Right lobe of liver (tissue), 6 donors: Measurements from ENCODE around the gene SLC24A1. TPM values are rescaled to one million over a fixed set of nuclear protein-coding genes. Genes with fewer than 3 reads are reported as not detected.

Source experiments
- ATAC-seq, 4 donors: fragments of 200-7000 bp; cut with Tn5 transposase; one replicate each; pipeline ENCODE4 v1.9.1; 2020; ENCODE audit warnings: mild to moderate bottlenecking in 4 of 4, moderate library complexity in 4 of 4
- DNase-seq, 3 donors: peaks; one replicate each; pipeline ENCODE4 v3.0.0-alpha.2; 2020
- H3K27ac ChIP-seq, 3 donors: fragments of 200-600 bp; one replicate each; pipeline ENCODE4 v1.8.0; 2022
- H3K27me3 ChIP-seq, 2 donors: fragments of 200-600 bp; one replicate each; pipeline ENCODE4 v1.8.0; 2022
- H3K36me3 ChIP-seq, 4 donors: fragments of 200-600 bp; sonication (generic) in 1 of 4; one replicate each; pipeline versions ENCODE4 v1.5.1 to v1.8.0; 2017 to 2022; ENCODE audit warnings: control low read depth in 1 of 4
- H3K4me1 ChIP-seq, 4 donors: fragments of 200-600 bp; sonication (generic) in 1 of 4; one replicate each; pipeline versions ENCODE4 v1.5.1 to v1.8.0; 2017 to 2022; ENCODE audit warnings: control low read depth in 1 of 4
- H3K4me3 ChIP-seq, 3 donors: fragments of 200-600 bp; one replicate each; pipeline ENCODE4 v1.8.0; 2022
- H3K9me3 ChIP-seq, 4 donors: fragments of 200-600 bp; sonication (generic) in 1 of 4; one replicate each; pipeline versions ENCODE4 v1.5.1 to v1.8.0; 2017 to 2022; ENCODE audit warnings: control low read depth in 1 of 4
- CTCF ChIP-seq, 4 donors: fragments of 200-600 bp in 3 of 4; fragments of 450-650 bp in 1 of 4; IDR thresholded peaks; one replicate each; pipeline versions ENCODE4 v1.5.1 to v1.8.0; 2016 to 2022; ENCODE audit warnings: antibody characterized with exemption in 4 of 4, mild to moderate bottlenecking in 2 of 4
- POLR2A ChIP-seq: fragments of 450-650 bp; IDR thresholded peaks from one replicate; pipeline ENCODE4 v1.6.1; 2017; ENCODE audit warnings: antibody characterized with exemption, mild to moderate bottlenecking
- WGBS: methylation state at CpG from one replicate; pipeline ENCODE4 v1.1.6; 2018; ENCODE audit warnings: low coverage, low lambda C conversion rate; ENCODE audit not compliant: insufficient coverage; ENCODE audit errors: missing lambda C conversion rate; 5-methylcytosine and 5-hydroxymethylcytosine counted together
- intact Hi-C, 2 donors: fragments of 100-400 bp; cut with DNase I; formaldehyde crosslinking; loops; one replicate each; pipeline versions ENCODE4 v1.11.2 to v1.14.1; 2022
- total RNA-seq, 6 experiments: library from RNA; depleted of rRNA in 2 of 6; stranded (reverse); fragments of >200 nt in 2 of 6; fragmentation: NEBNext Ultra II Directional in 3 of 6; extraction: Animal tissue kit (Norgen Biotek cat#: 25700) in 3 of 6; gene quantifications; one replicate each; pipeline versions ENCODE4 v1.1.0 to v1.2.4, GENCODE V29; 2016 to 2023
- donor health status: DM: no; HTN: yes; CAD: no.
- donor health status: DM: no; HTN: no; CAD: no.
- donor health status: DM: no; HTN: no; CAD: no.
- donor health status: DM: no; HTN: yes; CAD: no.
- donor health status: DM: no; HTN: yes; CAD: no.

Gene SLC24A1
- total RNA-seq, 6 experiments from 2014 or later: 1.7 to 5.0 (median 4.8) TPM

DNA sequence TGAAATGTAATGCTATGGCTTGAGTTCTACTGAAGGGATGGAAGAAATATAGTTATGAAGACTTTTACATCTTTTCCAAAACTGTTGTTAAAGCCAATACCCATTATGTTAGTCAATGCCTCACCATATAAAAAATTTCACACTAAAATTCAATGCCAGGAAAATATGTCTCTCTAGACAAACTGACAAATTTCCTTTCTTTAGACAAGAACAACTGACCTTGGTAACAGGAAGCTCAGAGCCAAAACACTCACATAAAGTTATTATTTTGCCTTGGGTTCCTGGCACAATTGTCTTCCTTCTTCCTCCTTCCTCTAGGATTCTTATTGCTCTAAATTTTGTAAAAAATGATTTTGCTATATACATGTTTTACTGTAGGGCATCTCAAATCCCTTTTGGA, 37.5 kb upstream of the SLC24A1 start:
- Histone ChIP-seq H3K4me1 (no peaks in the 10 kb centered on the region), H3K27me3 (no peaks in the 10 kb centered on the region), H3K4me3 (no peak overlapping the region), H3K27ac (no peak overlapping the region), H3K9me3 (no peaks in the 10 kb centered on the region), H3K36me3 (peaks cover 0 to 62% (median 10%) of the 10 kb centered on the region in 4 donors)
- DNase-seq: no peak
- peak in 1 of 4 donors; percentile 29 for ATAC-seq
- TF ChIP-seq CTCF (IDR thresholded peaks at IDR 0.05) (no peak), POLR2A (no peak)
- intact Hi-C loops: no loop called here

GRCh38 chr15:65587094-65587493, 34.6 kb upstream of the SLC24A1 start:
- Histone ChIP-seq H3K36me3 (peaks cover 0 to 68% (median 10%) of the 10 kb centered on the region in 4 donors), H3K27ac (no peak overlapping the region), H3K4me1 (no peaks in the 10 kb centered on the region), H3K27me3 (no peaks in the 10 kb centered on the region), H3K4me3 (no peak overlapping the region), H3K9me3 (no peaks in the 10 kb centered on the region)
- WGBS: 100% methylated on average over 1 of the region's 1 CpG
- intact Hi-C loops: no loop called here
- DNase-seq (no peak), ATAC-seq (no peak)
- TF ChIP-seq CTCF (IDR thresholded peaks at IDR 0.05) (no peak), POLR2A (no peak)

DNA sequence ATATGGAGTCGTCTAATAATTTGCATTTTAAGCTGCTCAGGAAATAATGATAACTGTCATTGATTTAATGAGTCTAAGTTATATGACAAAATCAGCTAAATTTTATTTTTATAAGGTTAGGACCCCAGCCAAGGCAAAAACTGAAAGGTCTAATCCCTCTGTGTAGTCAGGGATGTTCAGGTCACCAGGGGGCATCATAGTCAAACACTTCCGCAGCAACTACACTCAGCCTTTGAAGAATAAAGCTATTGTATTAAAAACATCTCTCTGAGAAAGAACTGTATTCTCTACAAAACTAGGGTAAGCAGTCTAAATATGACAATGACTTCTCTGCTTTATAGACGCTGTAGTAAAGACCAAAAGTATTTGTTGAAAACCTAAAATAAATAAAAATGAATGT, 25.8 kb upstream of the SLC24A1 start:
- 66% methylated on average over 3 of the region's 3 CpGs for WGBS

GRCh38 chr15:65598468-65598867, 23.3 kb upstream of the SLC24A1 start:
- Histone ChIP-seq H3K4me3 (no peak overlapping the region), H3K4me1 (no peaks in the 10 kb centered on the region), H3K36me3 (peaks cover 0 to 68% (median 19%) of the 10 kb centered on the region in 4 donors), H3K27ac (no peak overlapping the region), H3K27me3 (no peaks in the 10 kb centered on the region), H3K9me3 (no peaks in the 10 kb centered on the region)
- DNase-seq: no peak
- WGBS: 86% methylated on average over 2 of the region's 2 CpGs
- TF ChIP-seq CTCF (IDR thresholded peaks at IDR 0.05): no peak
- TF ChIP-seq POLR2A: no peak
- intact Hi-C loops: no loop called here
- ATAC-seq: no peak

More for the DNA sequence above, 25.8 kb upstream of the SLC24A1 start:
- DNase-seq: no peak
- Histone ChIP-seq H3K27me3 (no peaks in the 10 kb centered on the region), H3K36me3 (peaks cover 4 to 70% (median 26%) of the 10 kb centered on the region in 4 donors), H3K27ac (no peak overlapping the region), H3K9me3 (no peaks in the 10 kb centered on the region), H3K4me1 (no peaks in the 10 kb centered on the region), H3K4me3 (no peak overlapping the region)
- ATAC-seq: peak in 1 of 4 donors; percentile 34
- intact Hi-C loops: no loop called here
- TF ChIP-seq CTCF (IDR thresholded peaks at IDR 0.05) (peak in 3 of 4 donors; percentile 11 to 27 (median 18)), POLR2A (no peak)

- Histone ChIP-seq H3K9me3 (no peaks in the 10 kb centered on the region), H3K36me3 (peaks cover 0 to 76% (median 21%) of the 10 kb centered on the region in 4 donors), H3K27me3 (no peaks in the 10 kb centered on the region), H3K4me1 (no peaks in the 10 kb centered on the region), H3K4me3 (no peak overlapping the region), H3K27ac (no peak overlapping the region)
- no peak for TF ChIP-seq CTCF (IDR thresholded peaks at IDR 0.05)
- no peak for TF ChIP-seq POLR2A
- DNase-seq (no peak), ATAC-seq (no peak)
- 100% methylated on average over 4 of the region's 5 CpGs for WGBS
- intact Hi-C loops: no loop called here
Measured at GRCh38 chr15:65599677-65600076, 22.1 kb upstream of the SLC24A1 start.
